Cardiac muscle cell (in vitro differentiated cells and primary cell): ENCODE measurements around the gene LDB2. TPM values are rescaled to one million over a fixed set of nuclear protein-coding genes. Genes with fewer than 3 reads are reported as not detected.
A peak's percentile ranks its signal among the peaks of the same experiment; 100 is the strongest.

Experiments
- DNase-seq, 2 donors: peaks; one replicate each; pipeline versions ENCODE4 v3.0.0 to v3.0.0-alpha.2; 2010 to 2017; ENCODE audit warnings: low read depth in 1 of 2, low spot score in 1 of 2
- H3K27ac ChIP-seq: fragments of 200-600 bp; sonication (generic); 2 replicates; pipeline ENCODE4 v1.5.1; 2016
- H3K27me3 ChIP-seq: fragments of 200-600 bp; sonication (generic); 2 replicates; pipeline ENCODE4 v1.6.0; 2016; ENCODE audit warnings: control low read depth
- H3K36me3 ChIP-seq: fragments of 200-600 bp; sonication (generic); 2 replicates; pipeline ENCODE4 v1.5.1; 2016; ENCODE audit warnings: control low read depth
- H3K4me1 ChIP-seq: fragments of 200-600 bp; sonication (generic); 2 replicates; pipeline ENCODE4 v1.8.1; 2017; ENCODE audit warnings: low read depth, mild to moderate bottlenecking, mixed run types
- H3K4me3 ChIP-seq: fragments of 200-600 bp; sonication (generic); 2 replicates; pipeline ENCODE4 v1.5.1; 2016; ENCODE audit warnings: mild to moderate bottlenecking
- H3K9me3 ChIP-seq: fragments of 200-600 bp; sonication (generic); 2 replicates; pipeline ENCODE4 v1.5.1; 2017; ENCODE audit warnings: low read depth, mild to moderate bottlenecking, control low read depth
- polyA plus RNA-seq: library from polyadenylated mRNA; unstranded; fragments of >200 nt; fragmentation: Nextera tagmentation; extraction: Ambion mirVana; gene quantifications from 2 replicates; pipeline ENCODE4 v1.2.1, GENCODE V29; 2016
- total RNA-seq: library from RNA; depleted of rRNA; stranded (reverse); fragments of >200 nt; gene quantifications from 2 replicates; pipeline ENCODE4 v1.2.3, GENCODE V29; 2016
- TF ChIP-seq, protein P1 (sequence below): IDR thresholded peaks from 2 replicates; pipeline ENCODE4 v1.5.1; 2012; ENCODE audit warnings: low read depth, mild to moderate bottlenecking, low read length

LDB2 gene
- total and polyA plus RNA-seq, 2 experiments from 2014 or later, result 10.4 to 12.4 TPM

DNA sequence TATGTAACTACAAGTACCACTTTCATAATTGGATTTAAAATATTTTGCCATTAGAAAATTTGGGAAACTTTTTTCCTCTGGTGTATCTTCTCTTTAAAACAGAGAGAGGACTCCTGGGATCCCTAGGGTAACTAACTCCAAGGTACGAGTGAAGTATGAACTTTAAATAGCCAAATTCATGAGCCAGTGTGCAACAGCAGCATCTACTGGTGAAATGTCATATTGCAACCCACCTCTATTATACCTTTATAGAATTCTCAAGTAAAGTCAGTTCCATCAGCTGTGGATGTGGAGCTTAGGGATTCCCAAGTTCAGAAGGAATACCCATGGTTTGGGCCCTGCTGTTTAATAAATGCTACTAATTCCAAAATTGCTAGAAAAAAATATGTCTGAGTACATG is 389.5 kb downstream of the LDB2 start:
- DNase-seq, result no peak
- H3K4me3 ChIP-seq, result no peak overlapping the region
- TF ChIP-seq, protein P1, sequence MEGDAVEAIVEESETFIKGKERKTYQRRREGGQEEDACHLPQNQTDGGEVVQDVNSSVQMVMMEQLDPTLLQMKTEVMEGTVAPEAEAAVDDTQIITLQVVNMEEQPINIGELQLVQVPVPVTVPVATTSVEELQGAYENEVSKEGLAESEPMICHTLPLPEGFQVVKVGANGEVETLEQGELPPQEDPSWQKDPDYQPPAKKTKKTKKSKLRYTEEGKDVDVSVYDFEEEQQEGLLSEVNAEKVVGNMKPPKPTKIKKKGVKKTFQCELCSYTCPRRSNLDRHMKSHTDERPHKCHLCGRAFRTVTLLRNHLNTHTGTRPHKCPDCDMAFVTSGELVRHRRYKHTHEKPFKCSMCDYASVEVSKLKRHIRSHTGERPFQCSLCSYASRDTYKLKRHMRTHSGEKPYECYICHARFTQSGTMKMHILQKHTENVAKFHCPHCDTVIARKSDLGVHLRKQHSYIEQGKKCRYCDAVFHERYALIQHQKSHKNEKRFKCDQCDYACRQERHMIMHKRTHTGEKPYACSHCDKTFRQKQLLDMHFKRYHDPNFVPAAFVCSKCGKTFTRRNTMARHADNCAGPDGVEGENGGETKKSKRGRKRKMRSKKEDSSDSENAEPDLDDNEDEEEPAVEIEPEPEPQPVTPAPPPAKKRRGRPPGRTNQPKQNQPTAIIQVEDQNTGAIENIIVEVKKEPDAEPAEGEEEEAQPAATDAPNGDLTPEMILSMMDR, result peak; percentile 23
- H3K27ac ChIP-seq, result no peak overlapping the region
- no peaks in the 10 kb centered on the region for H3K36me3 ChIP-seq
- H3K9me3 ChIP-seq, result no peaks in the 10 kb centered on the region
- H3K27me3 ChIP-seq, result no peaks in the 10 kb centered on the region
- H3K4me1 ChIP-seq, result no peaks in the 10 kb centered on the region

DNA sequence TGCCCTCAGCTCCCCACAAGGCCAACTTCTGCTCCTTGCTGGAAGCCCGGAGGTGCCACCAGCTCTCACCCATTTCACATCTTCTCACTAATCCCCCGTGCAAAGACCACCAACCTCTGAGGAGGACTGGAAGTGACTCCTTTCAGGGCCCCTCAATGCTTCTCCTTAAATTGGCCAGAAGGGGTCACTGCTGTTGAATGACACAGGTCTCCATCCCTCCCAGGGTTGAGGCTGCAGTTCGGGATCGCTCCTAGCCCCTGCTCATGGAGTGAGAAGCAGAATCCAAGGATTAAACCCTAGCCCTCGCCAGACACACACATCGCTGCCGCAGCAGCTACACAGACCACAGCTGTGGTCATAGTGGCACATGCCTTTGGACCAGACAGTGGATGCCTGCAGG is 392.7 kb downstream of the LDB2 start:
- H3K4me1 ChIP-seq, result no peaks in the 10 kb centered on the region
- no peaks in the 10 kb centered on the region for H3K27me3 ChIP-seq
- H3K27ac ChIP-seq, result no peak overlapping the region
- H3K9me3 ChIP-seq, result no peaks in the 10 kb centered on the region
- H3K4me3 ChIP-seq, result no peak overlapping the region
- peak; percentile 29 to 57 for DNase-seq
- no peaks in the 10 kb centered on the region for H3K36me3 ChIP-seq
- TF ChIP-seq, protein P1, result peak; percentile 53

DNA sequence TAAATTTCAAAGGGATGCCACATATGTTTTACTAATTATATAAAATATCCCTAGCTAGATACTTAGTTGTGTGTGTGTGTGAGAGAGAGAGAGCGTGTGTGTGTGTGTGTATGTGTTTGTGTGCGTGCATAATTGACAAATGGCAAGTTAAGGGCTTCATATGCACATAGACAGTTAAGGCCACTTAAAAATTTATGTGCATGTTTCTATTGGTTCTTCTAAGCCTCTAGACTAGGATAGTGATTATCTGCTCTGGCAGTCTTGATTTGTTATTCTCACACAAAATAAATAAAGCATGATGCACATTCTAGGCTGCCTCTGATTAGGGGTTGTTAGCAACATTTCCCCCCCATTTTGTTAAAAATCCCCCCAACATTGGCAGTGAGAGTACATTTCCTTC is 393.2 kb downstream of the LDB2 start:
- no peaks in the 10 kb centered on the region for H3K4me1 ChIP-seq
- DNase-seq, result no peak
- H3K27me3 ChIP-seq, result no peaks in the 10 kb centered on the region
- H3K4me3 ChIP-seq, result no peak overlapping the region
- no peaks in the 10 kb centered on the region for H3K36me3 ChIP-seq
- H3K27ac ChIP-seq, result no peak overlapping the region
- H3K9me3 ChIP-seq, result no peaks in the 10 kb centered on the region
- TF ChIP-seq, protein P1, result no peak

DNA sequence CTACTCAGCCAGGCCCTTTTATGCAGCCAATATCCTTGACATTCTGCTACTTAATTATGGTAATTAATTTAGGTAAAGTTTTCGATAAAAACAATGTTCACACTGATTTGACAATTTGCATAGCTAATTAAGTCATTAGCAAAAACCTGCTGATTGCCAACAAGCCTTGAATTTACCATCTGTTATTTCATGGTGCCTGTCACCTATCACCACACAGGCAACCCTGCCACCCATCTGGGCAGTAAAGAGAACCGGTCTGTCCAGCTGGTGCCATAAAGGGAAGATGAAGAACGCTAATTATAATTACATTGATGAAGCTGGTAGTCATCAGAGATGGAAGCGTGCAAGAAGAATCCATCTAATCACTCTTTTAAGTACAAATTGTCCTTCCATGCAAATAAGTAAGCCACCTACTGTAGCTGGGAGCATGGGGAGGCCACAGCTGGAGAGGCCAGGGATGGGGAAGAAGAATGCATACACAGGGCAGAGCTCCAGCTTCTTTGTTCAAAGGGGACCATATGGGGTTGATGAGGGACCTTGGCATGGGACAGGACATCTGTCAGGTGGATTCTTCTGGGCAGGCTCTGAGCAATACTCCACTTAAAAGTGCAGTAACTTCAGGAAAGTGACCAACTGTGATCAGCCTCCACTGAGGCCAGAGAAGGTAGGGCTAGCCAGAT is 394.9 kb downstream of the LDB2 start:
- no peak overlapping the region for H3K27ac ChIP-seq
- no peaks in the 10 kb centered on the region for H3K36me3 ChIP-seq
- no peaks in the 10 kb centered on the region for H3K4me1 ChIP-seq
- TF ChIP-seq, protein P1, result no peak
- no peaks in the 10 kb centered on the region for H3K27me3 ChIP-seq
- H3K9me3 ChIP-seq, result no peaks in the 10 kb centered on the region
- no peak overlapping the region for H3K4me3 ChIP-seq
- DNase-seq, result no peak

DNA sequence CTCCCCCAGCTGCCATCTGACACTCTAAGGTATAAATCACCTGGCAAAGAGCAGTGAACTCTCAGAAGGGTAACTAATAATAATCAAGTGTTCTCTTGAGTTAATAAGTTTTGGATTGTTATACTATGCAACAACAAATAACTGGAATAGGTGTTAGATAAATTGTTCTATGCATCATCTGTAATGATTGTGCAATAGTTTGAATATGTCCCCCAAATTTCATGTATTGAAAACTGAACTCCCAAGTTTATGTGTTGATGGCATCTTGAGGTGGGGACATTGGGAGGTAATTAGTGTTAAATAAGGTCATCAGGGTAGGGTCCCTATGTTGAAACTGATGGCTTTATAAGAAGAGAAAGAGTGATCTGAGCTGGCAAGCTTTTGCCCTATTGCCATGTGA is 399.5 kb downstream of the LDB2 start:
- no peaks in the 10 kb centered on the region for H3K9me3 ChIP-seq
- H3K27me3 ChIP-seq, result no peaks in the 10 kb centered on the region
- DNase-seq, result no peak
- no peak overlapping the region for H3K27ac ChIP-seq
- no peak overlapping the region for H3K4me3 ChIP-seq
- TF ChIP-seq, protein P1, result no peak
- H3K36me3 ChIP-seq, result no peaks in the 10 kb centered on the region
- H3K4me1 ChIP-seq, result no peaks in the 10 kb centered on the region
